ENCODE measurements around the gene PLEKHM1. TPM values are rescaled to one million over a fixed set of nuclear protein-coding genes. Genes with fewer than 3 reads are reported as not detected.

PLEKHM1 gene
- total and polyA plus RNA-seq, 2 experiments from 2014 or later, result 18.4 to 23.8 TPM

DNA sequence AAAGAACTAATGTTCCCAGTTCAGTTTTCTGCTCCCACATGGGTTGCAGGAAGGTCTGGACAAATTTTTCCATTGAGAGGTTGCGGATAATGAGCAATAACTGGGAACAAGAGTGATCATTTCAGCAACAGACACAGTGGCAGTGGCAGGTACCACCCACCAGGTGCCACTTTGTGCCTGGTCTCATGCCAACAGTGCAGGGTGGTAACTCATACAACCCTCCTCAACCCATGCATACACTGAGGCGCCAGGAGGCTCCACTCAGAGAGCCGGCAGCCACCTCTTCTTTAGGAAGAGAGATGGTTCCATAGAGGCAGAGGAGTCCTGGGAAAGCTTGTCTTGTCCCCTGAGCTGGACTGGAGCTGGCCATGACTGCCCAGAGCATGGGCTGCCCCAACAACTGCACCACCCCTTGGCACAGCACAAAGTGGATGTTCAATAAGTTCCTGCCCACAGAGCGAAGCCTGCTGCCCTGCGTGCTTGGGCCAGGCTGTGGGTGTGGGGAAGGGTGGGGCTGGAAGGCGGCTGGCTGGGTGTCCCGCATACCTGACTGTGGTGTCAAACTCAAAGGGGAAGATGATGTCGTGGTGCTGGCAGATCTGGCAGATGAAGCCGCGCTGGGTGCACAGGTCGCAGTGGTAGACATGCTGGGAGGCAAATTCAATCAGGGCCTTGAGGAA lies 51.5 kb downstream of the PLEKHM1 start:
- no peak for DNase-seq (ENCODE audit: low spot score)
- 92% methylated on average over 11 of the region's 11 CpGs for WGBS (ENCODE audit: low lambda C conversion rate, missing lambda C conversion rate)
- Histone ChIP-seq H4K20me1 (ENCODE audit: insufficient read depth, poor library complexity, severe bottlenecking) (no peaks in the 10 kb centered on the region), H3K79me2 (no peaks in the 10 kb centered on the region), H3K4me2 (no peak overlapping the region), H3K9me2 (replicated peaks; ENCODE audit: insufficient read depth) (no peaks in the 10 kb centered on the region), H3K4me1 (ENCODE audit: insufficient read depth) (no peaks in the 10 kb centered on the region), H3K27ac (no peak overlapping the region), H3K36me3 (replicated peaks; ENCODE audit: insufficient read depth, low read depth) (no peaks in the 10 kb centered on the region), H3K9me3 (ENCODE audit: low read depth) (no peaks in the 10 kb centered on the region), H3K4me3 (no peak overlapping the region), H2AFZ (no peak overlapping the region), H3K27me3 (no peaks in the 10 kb centered on the region)
- TF ChIP-seq EZH2phosphoT487 (IDR thresholded peaks at IDR 0.05; ENCODE audit: low read depth, severe bottlenecking, unreplicated experiment) (no peak), EZH2 (IDR thresholded peaks at IDR 0.05; ENCODE audit: borderline replicate concordance) (no peak)
- TF ChIP-seq, protein P1, sequence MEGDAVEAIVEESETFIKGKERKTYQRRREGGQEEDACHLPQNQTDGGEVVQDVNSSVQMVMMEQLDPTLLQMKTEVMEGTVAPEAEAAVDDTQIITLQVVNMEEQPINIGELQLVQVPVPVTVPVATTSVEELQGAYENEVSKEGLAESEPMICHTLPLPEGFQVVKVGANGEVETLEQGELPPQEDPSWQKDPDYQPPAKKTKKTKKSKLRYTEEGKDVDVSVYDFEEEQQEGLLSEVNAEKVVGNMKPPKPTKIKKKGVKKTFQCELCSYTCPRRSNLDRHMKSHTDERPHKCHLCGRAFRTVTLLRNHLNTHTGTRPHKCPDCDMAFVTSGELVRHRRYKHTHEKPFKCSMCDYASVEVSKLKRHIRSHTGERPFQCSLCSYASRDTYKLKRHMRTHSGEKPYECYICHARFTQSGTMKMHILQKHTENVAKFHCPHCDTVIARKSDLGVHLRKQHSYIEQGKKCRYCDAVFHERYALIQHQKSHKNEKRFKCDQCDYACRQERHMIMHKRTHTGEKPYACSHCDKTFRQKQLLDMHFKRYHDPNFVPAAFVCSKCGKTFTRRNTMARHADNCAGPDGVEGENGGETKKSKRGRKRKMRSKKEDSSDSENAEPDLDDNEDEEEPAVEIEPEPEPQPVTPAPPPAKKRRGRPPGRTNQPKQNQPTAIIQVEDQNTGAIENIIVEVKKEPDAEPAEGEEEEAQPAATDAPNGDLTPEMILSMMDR (IDR thresholded peaks at IDR 0.05; ENCODE audit: poor library complexity), result no peak

GRCh38 chr17:45437465-45438283 lies 52.8 kb downstream of the PLEKHM1 start:
- H3K9me3 ChIP-seq (ENCODE audit: low read depth), result no peaks in the 10 kb centered on the region
- H3K4me3 ChIP-seq, result no peak overlapping the region
- H4K20me1 ChIP-seq (ENCODE audit: insufficient read depth, poor library complexity, severe bottlenecking), result no peaks in the 10 kb centered on the region
- H3K4me1 ChIP-seq (ENCODE audit: insufficient read depth), result no peaks in the 10 kb centered on the region
- H3K9me2 ChIP-seq (replicated peaks; ENCODE audit: insufficient read depth), result no peaks in the 10 kb centered on the region
- H3K36me3 ChIP-seq (replicated peaks; ENCODE audit: insufficient read depth, low read depth), result no peaks in the 10 kb centered on the region
- TF ChIP-seq EZH2phosphoT487 (IDR thresholded peaks at IDR 0.05; ENCODE audit: low read depth, severe bottlenecking, unreplicated experiment) (no peak), EZH2 (IDR thresholded peaks at IDR 0.05; ENCODE audit: borderline replicate concordance) (no peak)
- TF ChIP-seq, protein P1 (IDR thresholded peaks at IDR 0.05; ENCODE audit: poor library complexity), result no peak
- WGBS (ENCODE audit: low lambda C conversion rate, missing lambda C conversion rate), result 85% methylated on average over 28 of the region's 30 CpGs
- H3K4me2 ChIP-seq, result no peak overlapping the region
- no peaks in the 10 kb centered on the region for H3K27me3 ChIP-seq
- H2AFZ ChIP-seq, result no peak overlapping the region
- DNase-seq (ENCODE audit: low spot score), result no peak
- H3K79me2 ChIP-seq, result no peaks in the 10 kb centered on the region
- no peak overlapping the region for H3K27ac ChIP-seq

DNA sequence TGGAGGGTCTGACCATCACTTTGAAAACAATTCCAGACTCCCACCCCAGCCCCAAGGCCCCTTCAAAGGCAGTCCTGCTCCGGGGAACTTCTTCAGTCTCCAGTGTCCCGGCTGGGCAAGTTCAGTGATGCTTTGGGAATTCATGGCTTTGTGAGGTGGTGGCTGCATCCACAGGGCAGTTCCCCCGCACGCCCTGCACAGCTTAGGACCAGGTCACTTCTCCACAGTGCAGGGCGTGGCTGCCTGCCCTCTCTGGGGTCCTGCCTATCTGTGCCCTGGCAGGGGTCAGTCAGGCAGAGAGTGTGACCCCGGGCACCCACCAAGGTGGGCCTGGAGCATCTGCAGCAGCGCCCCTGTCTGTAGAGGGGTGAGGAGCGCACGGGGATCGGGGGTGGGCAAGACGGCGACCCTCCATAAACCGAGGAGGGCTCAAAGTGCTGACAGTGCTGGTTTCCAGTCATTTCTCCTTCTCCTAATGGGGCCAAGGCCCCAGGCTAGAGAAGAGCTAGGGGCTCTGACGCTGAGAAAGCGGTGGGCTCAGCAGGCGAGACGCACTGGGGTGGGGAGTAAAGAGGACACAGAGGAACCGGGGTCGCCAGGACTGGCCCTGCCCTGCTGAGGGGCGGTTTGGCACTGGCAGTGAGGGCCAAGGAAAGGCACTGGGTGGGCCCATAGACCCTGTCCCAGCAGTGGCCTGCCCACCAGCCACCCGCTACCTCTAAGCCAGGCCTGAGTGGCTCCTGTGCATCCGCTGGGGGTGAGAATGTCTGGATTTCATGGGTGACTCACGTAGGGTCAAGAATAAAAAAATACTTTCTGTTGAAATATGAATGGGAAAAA lies 53.7 kb downstream of the PLEKHM1 start:
- no peak overlapping the region for H3K27ac ChIP-seq
- WGBS (ENCODE audit: low lambda C conversion rate, missing lambda C conversion rate), result 94% methylated on average over 22 of the region's 23 CpGs
- no peak overlapping the region for H3K4me3 ChIP-seq

More for the DNA sequence above, 53.7 kb downstream of the PLEKHM1 start:
- H3K36me3 ChIP-seq (replicated peaks; ENCODE audit: insufficient read depth, low read depth), result no peaks in the 10 kb centered on the region
- H3K79me2 ChIP-seq, result no peaks in the 10 kb centered on the region
- H3K27me3 ChIP-seq, result peaks cover 4% of the 10 kb centered on the region
- no peaks in the 10 kb centered on the region for H4K20me1 ChIP-seq (ENCODE audit: insufficient read depth, poor library complexity, severe bottlenecking)
- peaks cover 5% of the 10 kb centered on the region for H3K4me1 ChIP-seq (ENCODE audit: insufficient read depth)
- H3K4me2 ChIP-seq, result no peak overlapping the region
- no peak for TF ChIP-seq EZH2 (IDR thresholded peaks at IDR 0.05; ENCODE audit: borderline replicate concordance)
- no peak for TF ChIP-seq EZH2phosphoT487 (IDR thresholded peaks at IDR 0.05; ENCODE audit: low read depth, severe bottlenecking, unreplicated experiment)
- TF ChIP-seq, protein P1 (IDR thresholded peaks at IDR 0.05; ENCODE audit: poor library complexity), result no peak
- no peak overlapping the region for H2AFZ ChIP-seq
- no peaks in the 10 kb centered on the region for H3K9me2 ChIP-seq (replicated peaks; ENCODE audit: insufficient read depth)
- DNase-seq (ENCODE audit: low spot score), result no peak
- H3K9me3 ChIP-seq (ENCODE audit: low read depth), result no peaks in the 10 kb centered on the region
